SJSA1 (cell line): Measurements from ENCODE around the gene LRP5. TPM values are rescaled to one million over a fixed set of nuclear protein-coding genes. Genes with fewer than 3 reads are reported as not detected.
"Not testable (repeated sequence)": the region's sequence is repeated elsewhere in the genome, so short reads cannot be mapped to it uniquely, and the experiment has no call there.

Experiments
- DNase-seq, 2 experiments: peaks; one replicate each; pipeline ENCODE4 v3.0.0-alpha.2; 2015 to 2020; ENCODE audit warnings: low spot score in 2 of 2, low read depth in 1 of 2
- H3K27ac ChIP-seq: fragments of 250-450 bp; sonication (Bioruptor Pico); 2 replicates; pipeline ENCODE4 v1.5.1; 2020; ENCODE audit warnings: mild to moderate bottlenecking, moderate library complexity
- H3K27me3 ChIP-seq: fragments of 250-450 bp; sonication (Bioruptor Pico); replicated peaks from 2 replicates; pipeline ENCODE4 v1.5.1; 2020; ENCODE audit warnings: mild to moderate bottlenecking, moderate library complexity
- H3K36me3 ChIP-seq: fragments of 250-450 bp; sonication (Bioruptor Pico); 2 replicates; pipeline ENCODE4 v1.5.1; 2020; ENCODE audit warnings: mild to moderate bottlenecking
- H3K4me1 ChIP-seq: fragments of 250-450 bp; sonication (Bioruptor Pico); replicated peaks from 2 replicates; pipeline ENCODE4 v1.6.1; 2021; ENCODE audit warnings: mild to moderate bottlenecking
- H3K4me3 ChIP-seq: fragments of 250-450 bp; sonication (Bioruptor Pico); 2 replicates; pipeline ENCODE4 v1.5.1; 2020; ENCODE audit warnings: mild to moderate bottlenecking
- H3K9me3 ChIP-seq: fragments of 250-450 bp; sonication (Bioruptor Pico); replicated peaks from 2 replicates; pipeline ENCODE4 v1.5.1; 2020; ENCODE audit warnings: mild to moderate bottlenecking
- total RNA-seq: library from RNA; depleted of rRNA; stranded (reverse); fragments of >200 nt; shearing (Covaris generic); gene quantifications from 2 replicates; pipeline ENCODE4 v1.2.3, GENCODE V29; 2014

The LRP5 gene
- total RNA-seq, 1 experiment from 2014 or later, result 32.2 TPM

- Histone ChIP-seq H3K4me3 (no peak overlapping the region), H3K36me3 (no peaks in the 10 kb centered on the region), H3K9me3 (no peaks in the 10 kb centered on the region), H3K27me3 (no peaks in the 10 kb centered on the region), H3K27ac (peak overlapping the region; percentile 1; the same call in 1 of the 2 replicates), H3K4me1 (peaks cover 24% of the 10 kb centered on the region)
- peak; percentile 58 to 66 for DNase-seq
These were observed 143.1 kb downstream of the LRP5 start for GRCh38 chr11:68455485-68455884.

DNA sequence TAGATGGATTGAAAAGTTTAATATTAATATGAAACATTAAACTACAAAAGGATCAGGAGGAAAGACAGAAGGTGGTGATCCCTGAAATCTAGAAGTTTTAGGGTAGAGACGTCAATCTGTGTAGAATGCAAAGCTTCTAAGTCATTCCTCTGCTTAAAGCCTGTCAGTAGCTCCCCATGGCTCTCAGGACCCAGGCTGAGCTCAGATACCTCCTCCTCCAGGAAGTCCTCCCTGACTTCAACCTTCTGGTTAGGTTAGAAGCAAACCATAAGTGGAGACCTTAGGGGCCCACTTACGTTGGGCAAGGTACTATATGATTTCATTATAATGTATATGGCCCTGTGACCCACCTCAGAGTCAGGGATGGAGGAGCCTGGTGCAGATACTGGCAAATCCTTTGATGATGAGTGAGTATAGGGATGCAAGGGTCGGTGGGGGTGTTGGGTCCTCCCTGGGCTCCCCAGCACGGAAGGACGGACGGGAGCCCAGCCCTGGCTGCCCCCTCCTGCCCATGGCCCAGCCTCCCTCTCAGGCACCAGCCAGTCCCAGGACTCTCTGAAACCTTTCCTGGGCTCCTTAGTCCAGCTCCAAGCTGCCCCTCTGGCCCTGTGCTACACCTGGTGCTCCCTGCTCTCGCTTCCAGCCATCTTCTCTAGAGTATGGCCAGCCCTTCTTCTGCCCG lies 145.0 kb downstream of the LRP5 start:
- no peak for DNase-seq
- Histone ChIP-seq H3K9me3 (peaks cover 3% of the 10 kb centered on the region; the same call in 1 of the 2 replicates), H3K36me3 (peaks cover 16% of the 10 kb centered on the region), H3K27ac (no peak overlapping the region), H3K4me1 (peaks cover 36% of the 10 kb centered on the region), H3K27me3 (no peaks in the 10 kb centered on the region), H3K4me3 (no peak overlapping the region)

DNA sequence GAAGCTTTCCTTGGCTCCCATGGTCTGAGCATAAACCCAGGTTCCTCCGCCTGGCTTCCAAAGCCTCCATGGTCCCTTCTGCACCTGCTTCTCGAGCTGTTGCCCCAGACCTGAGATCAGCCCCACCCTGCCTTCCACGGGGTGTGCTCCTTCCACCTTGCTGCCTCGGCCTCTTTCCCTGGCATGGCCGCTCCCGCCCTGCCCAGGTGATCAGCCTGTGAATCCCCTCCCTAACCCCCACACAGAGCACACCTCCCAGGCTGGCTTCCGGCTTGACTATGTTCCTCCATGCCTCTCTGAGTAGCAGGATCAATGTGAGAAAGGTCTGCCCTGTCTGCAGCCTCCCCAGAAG lies 145.5 kb downstream of the LRP5 start:
- Histone ChIP-seq H3K9me3 (peaks cover 3% of the 10 kb centered on the region; the same call in 1 of the 2 replicates), H3K4me1 (peaks cover 41% of the 10 kb centered on the region), H3K4me3 (no peak overlapping the region), H3K27ac (no peak overlapping the region), H3K36me3 (peaks cover 21% of the 10 kb centered on the region), H3K27me3 (no peaks in the 10 kb centered on the region)
- DNase-seq, result no peak

DNA sequence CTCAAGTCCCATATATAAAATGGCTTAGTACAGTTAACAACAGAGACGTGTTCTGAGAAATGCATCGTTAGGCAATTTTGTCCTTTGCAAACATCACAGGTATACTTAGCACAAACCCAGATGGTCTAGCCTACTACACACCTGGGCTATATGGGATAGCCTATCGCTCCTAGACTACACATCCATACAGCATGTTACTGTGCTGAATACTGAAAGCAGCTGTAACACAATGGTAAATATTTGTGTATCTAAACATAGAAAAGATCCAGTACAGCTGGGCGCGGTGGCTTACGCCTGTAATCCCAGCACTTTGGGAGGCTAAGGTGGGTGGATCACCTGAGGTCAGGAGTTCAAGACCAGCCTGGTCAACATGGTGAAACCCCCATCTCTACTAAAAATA lies 145.9 kb downstream of the LRP5 start:
- H3K36me3 ChIP-seq, result peaks cover 22% of the 10 kb centered on the region
- H3K4me1 ChIP-seq, result peaks cover 42% of the 10 kb centered on the region
- H3K27ac ChIP-seq, H3K4me3 ChIP-seq, H3K9me3 ChIP-seq, DNase-seq, H3K27me3 ChIP-seq: not testable (repeated sequence)

DNA sequence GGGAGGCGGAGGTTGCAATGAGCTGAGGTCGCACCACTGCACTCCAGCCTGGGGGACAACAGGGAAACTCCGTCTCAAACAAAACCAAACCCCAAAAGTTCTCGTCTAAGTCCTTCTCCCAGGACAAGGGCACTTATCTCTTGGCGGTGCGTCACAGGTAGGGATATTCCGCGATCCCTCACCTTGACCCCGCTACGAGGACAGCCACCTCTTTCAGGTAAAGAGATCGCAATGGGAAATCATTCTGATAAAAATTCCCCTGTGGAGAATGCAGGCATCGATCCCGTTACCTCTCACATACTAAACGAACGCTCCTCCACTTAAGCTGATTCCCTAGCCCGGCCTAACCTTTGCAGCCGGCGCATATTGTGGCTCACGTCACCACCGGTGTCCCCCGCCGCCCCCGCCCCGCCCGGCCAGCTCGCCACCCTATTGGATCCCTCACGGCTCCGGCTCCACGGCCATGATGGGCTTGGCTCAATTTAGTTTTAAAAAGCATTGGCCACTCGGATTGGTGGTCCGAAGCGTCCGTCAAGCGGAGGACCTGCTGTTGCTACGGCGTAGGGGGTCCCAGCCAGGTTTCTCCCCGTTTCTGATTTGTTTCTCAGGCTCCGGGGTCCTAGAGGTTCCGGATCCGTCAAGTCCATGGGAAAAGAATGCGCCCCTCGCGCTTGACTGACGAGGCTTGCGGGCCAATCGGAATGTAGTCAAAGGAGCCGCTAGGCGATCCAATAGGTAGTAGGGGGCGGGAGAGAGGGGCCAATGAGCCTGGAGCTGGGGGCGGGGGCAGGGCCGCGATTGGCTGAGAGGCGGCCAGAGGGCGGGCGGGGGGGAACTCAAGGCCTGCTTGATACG lies 147.7 kb downstream of the LRP5 start:
- Histone ChIP-seq H3K4me1 (peaks cover 36% of the 10 kb centered on the region), H3K27ac (peak overlapping the region; percentile 94), H3K9me3 (peaks cover 3% of the 10 kb centered on the region; the same call in 1 of the 2 replicates), H3K27me3 (no peaks in the 10 kb centered on the region), H3K4me3 (peak overlapping the region; percentile 100), H3K36me3 (peaks cover 34% of the 10 kb centered on the region)
- peak; percentile 100 for DNase-seq

GRCh38 chr11:68460741-68461574 lies 148.6 kb downstream of the LRP5 start, which contains the start of gene PPP6R3:
PPP6R3 (plus strand) TSS chr11:68460752; CDS start chr11:68537665, 76,913 bp downstream.
- Histone ChIP-seq H3K36me3 (peaks cover 43% of the 10 kb centered on the region), H3K4me3 (peak within 1 kb of the TSS; percentile 100), H3K27ac (peak within 1 kb of the TSS; percentile 94), H3K9me3 (peaks cover 3% of the 10 kb centered on the region; the same call in 1 of the 2 replicates), H3K27me3 (no peaks in the 10 kb centered on the region), H3K4me1 (peaks cover 28% of the 10 kb centered on the region)
- DNase-seq, result peak in 1 of 2 experiments; percentile 97

DNA sequence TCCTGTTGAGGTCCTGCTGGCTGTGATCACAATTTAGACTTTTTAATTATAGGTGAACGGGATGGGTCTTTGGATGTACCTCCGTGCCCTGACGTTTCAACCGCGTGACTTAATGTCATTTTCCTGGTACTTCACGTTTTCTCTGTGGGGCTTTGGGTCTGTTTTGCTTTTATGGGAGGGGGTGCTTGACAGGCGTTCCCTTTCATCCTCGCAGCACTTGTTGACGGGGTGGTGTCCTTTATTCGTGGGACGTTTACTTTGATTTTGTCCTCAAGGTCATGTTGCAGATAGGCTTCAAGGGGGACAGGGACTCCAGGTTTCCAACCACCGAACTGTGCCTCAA lies 149.2 kb downstream of the LRP5 start:
- Histone ChIP-seq H3K27ac (no peak overlapping the region), H3K4me1 (peaks cover 23% of the 10 kb centered on the region), H3K9me3 (peaks cover 3% of the 10 kb centered on the region; the same call in 1 of the 2 replicates), H3K27me3 (no peaks in the 10 kb centered on the region), H3K4me3 (peak overlapping the region; percentile 100), H3K36me3 (peaks cover 45% of the 10 kb centered on the region)
- DNase-seq, result peak in 1 of 2 experiments; percentile 40

GRCh38 chr11:68463714-68464113 lies 151.3 kb downstream of the LRP5 start:
- Histone ChIP-seq H3K4me1 (peaks cover 40% of the 10 kb centered on the region), H3K9me3 (peaks cover 3% of the 10 kb centered on the region; the same call in 1 of the 2 replicates), H3K27me3 (no peaks in the 10 kb centered on the region), H3K27ac (no peak overlapping the region), H3K36me3 (peaks cover 62% of the 10 kb centered on the region), H3K4me3 (no peak overlapping the region)
- DNase-seq, result no peak

DNA sequence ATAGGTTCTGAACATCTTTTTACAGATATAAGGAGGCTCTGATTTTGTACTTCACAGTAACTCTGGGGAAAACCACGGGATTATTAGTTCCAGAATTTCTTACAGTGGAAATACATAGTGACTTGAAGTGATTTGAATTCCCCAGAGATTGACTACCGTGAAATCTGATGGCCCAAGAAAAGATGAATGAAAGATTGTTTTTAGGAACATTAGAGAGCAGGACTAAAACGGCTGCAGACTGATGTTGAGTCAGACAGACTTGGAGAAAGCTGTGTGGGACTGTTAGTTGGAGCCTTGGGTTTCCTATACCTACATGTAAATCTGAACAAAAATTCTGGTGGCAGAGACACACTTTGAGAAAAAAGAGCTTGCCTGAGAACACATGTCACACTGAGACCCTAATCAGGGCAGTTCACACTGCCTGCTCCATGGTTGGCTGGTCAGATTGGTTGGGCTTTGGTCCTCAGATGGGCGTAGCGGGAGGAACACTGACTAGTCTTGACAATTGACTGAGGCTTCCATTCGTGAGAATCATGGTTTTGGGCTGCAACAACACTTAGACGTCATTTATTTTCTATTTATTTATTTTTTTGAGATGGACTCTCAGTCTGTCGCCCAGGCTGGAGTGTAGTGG lies 154.9 kb downstream of the LRP5 start:
- peaks cover 54% of the 10 kb centered on the region for H3K4me1 ChIP-seq
- H3K27ac ChIP-seq, result no peak overlapping the region
- H3K9me3 ChIP-seq, result no peaks in the 10 kb centered on the region; the same call in 1 of the 2 replicates
- no peak overlapping the region for H3K4me3 ChIP-seq
- peaks cover 64% of the 10 kb centered on the region for H3K36me3 ChIP-seq
- no peaks in the 10 kb centered on the region for H3K27me3 ChIP-seq
- DNase-seq, result peak in 1 of 2 experiments; percentile 38

DNA sequence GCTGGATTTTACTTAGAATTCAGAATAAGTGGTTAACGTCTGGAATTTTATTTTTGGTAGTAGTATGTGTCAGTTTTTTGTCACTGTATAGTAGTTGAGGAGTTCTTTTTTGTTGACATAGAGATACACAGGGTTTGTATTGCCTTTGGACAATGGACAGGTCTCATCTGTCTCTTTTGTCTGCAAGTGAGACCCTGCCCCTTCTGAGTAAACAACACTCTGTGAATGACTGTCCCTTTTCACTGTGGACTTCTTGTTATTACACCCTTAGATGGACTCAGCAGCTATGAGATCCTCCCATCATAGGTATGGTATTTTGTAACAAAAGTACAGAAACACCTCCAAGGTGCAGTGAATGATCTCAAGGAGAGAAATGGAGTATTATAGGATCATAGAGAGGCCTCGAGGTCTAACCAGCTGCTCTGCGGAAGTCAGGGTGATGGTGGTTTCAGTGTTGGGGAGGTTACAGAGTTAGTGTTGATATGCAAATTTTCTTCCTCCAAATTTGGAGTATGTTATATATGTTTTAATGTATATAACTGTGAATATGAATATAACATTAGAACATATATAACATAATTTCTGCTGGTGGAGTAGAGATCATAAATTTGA lies 155.9 kb downstream of the LRP5 start:
- peaks cover 65% of the 10 kb centered on the region for H3K36me3 ChIP-seq
- H3K4me3 ChIP-seq, result no peak overlapping the region
- no peak for DNase-seq
- no peaks in the 10 kb centered on the region; the same call in 1 of the 2 replicates for H3K9me3 ChIP-seq
- H3K27ac ChIP-seq, result no peak overlapping the region
- H3K4me1 ChIP-seq, result peaks cover 50% of the 10 kb centered on the region
- no peaks in the 10 kb centered on the region for H3K27me3 ChIP-seq

DNA sequence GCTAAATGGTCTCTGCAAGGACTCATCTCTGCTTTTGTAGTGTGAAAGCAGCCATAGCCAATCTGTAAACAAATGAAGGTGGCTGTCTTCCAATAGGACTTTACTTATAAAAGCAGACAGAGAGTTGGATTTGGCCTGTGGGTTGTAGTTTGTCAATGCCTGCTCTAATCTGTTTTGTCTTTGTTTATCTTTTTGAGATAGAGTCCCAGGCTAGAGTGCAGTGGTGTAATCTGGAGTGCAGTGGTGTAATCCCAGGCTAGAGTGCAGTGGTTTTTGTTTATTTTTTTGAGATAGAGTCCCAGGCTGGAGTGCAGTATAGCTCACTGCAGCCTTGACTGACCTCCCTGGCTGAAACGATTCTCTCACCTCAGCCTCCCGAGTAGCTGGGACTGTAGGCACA lies 156.7 kb downstream of the LRP5 start:
- no peaks in the 10 kb centered on the region for H3K27me3 ChIP-seq
- H3K4me1 ChIP-seq, result peaks cover 58% of the 10 kb centered on the region
- H3K36me3 ChIP-seq, result peaks cover 65% of the 10 kb centered on the region
- H3K9me3 ChIP-seq, result no peaks in the 10 kb centered on the region; the same call in 1 of the 2 replicates
- no peak overlapping the region for H3K27ac ChIP-seq
- H3K4me3 ChIP-seq, result no peak overlapping the region
- peak in 1 of 2 experiments; percentile 37 for DNase-seq

DNA sequence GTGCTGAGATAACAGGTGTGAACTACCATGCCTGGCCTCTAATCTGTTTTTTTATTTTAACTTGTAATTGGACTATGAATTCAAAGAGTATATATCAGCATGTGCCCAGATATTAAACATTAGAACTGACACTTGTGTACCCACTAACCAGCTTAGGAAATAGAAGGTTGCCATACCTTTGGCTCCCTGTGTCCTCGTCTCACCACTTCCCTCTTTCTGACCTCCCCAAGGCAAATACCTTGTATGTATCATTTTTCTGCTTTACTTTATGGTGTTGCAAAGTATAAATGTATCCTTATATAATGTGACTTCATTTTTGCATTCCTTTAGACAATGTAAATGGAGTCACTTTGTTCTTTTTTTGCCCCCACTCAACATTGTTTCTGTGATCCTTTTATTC lies 157.3 kb downstream of the LRP5 start:
- Histone ChIP-seq H3K4me1 (peaks cover 60% of the 10 kb centered on the region), H3K27me3 (no peaks in the 10 kb centered on the region), H3K36me3 (peaks cover 66% of the 10 kb centered on the region), H3K9me3 (no peaks in the 10 kb centered on the region; the same call in 1 of the 2 replicates), H3K4me3 (no peak overlapping the region), H3K27ac (no peak overlapping the region)
- no peak for DNase-seq
